B cell (primary cell): ENCODE data around the gene ELF1. TPM values are rescaled to one million over a fixed set of nuclear protein-coding genes. Genes with fewer than 3 reads are reported as not detected.

Source experiments
- ATAC-seq: fragments of 200-7000 bp; cut with Tn5 transposase; one replicate; pipeline ENCODE4 v1.10.0; 2021; ENCODE audit warnings: low read depth, mild to moderate bottlenecking, moderate number of reproducible peaks, moderate library complexity
- CTCF ChIA-PET: fragments of 350-600 bp; sonication (Branson Sonifier 250); formaldehyde crosslinking; loops from one replicate; lab custom pipeline; 2021; ENCODE audit warnings: antibody characterized with exemption, inconsistent platforms; lab: Charles Lee
- POLR2A ChIA-PET: fragments of 350-600 bp; sonication (Branson Sonifier 250); formaldehyde crosslinking; loops from one replicate; lab custom pipeline; 2021; ENCODE audit warnings: antibody characterized with exemption; lab: Charles Lee
- DNase-seq: peaks from one replicate; pipeline ENCODE4 v3.0.0; 2013
- H2AFZ ChIP-seq: 2 replicates; pipeline ENCODE4 v1.6.1; 2012; ENCODE audit warnings: mild to moderate bottlenecking, low read depth, low read length; ENCODE audit not compliant: insufficient read depth, poor library complexity, severe bottlenecking
- H3K27ac ChIP-seq, 2 donors: 1 replicate in 1 of 2; 2 replicates in 1 of 2; pipeline ENCODE4 v1.5.1; 2012 to 2013; ENCODE audit warnings: low read length in 2 of 2, mild to moderate bottlenecking in 2 of 2, moderate library complexity in 1 of 2
- H3K27me3 ChIP-seq, 4 experiments: fragments of 200-600 bp in 1 of 4; sonication (generic) in 1 of 4; replicated peaks in 1 of 4; 1 replicate in 2 of 4; 2 replicates in 2 of 4; pipeline versions ENCODE4 v1.6.1 to v1.7.0; 2013 to 2016; ENCODE audit warnings: low read length in 3 of 4, mild to moderate bottlenecking in 2 of 4, mixed read lengths in 1 of 4, moderate library complexity in 1 of 4; ENCODE audit not compliant: insufficient read depth in 4 of 4, control insufficient read depth in 3 of 4; ENCODE audit errors: control extremely low read depth in 1 of 4
- H3K36me3 ChIP-seq, 2 experiments: replicated peaks in 1 of 2; 1 replicate in 1 of 2; 2 replicates in 1 of 2; pipeline versions ENCODE4 v1.6.1 to v1.7.1; 2013; ENCODE audit warnings: low read length in 1 of 2; ENCODE audit not compliant: insufficient read depth in 2 of 2, control insufficient read depth in 1 of 2; ENCODE audit errors: control extremely low read depth in 1 of 2, extremely low read depth in 1 of 2
- H3K4me1 ChIP-seq, 2 donors: fragments of 200-600 bp in 1 of 2; sonication (generic) in 1 of 2; 1 replicate in 1 of 2; 2 replicates in 1 of 2; pipeline versions ENCODE4 v1.5.1 to v1.6.1; 2013 to 2017; ENCODE audit warnings: low read length in 2 of 2; ENCODE audit not compliant: control insufficient read depth in 2 of 2, insufficient read depth in 2 of 2
- H3K4me2 ChIP-seq: replicated peaks from 2 replicates; pipeline ENCODE3; 2012; ENCODE audit warnings: mild to moderate bottlenecking, low read depth, low read length; ENCODE audit not compliant: poor library complexity, severe bottlenecking
- H3K4me3 ChIP-seq, 5 experiments: fragments of 200-600 bp in 1 of 5; sonication (generic) in 1 of 5; 1 replicate in 3 of 5; 2 replicates in 2 of 5; pipeline versions ENCODE4 v1.5.1 to v1.7.0; 2011 to 2016; ENCODE audit warnings: low read length in 4 of 5, mild to moderate bottlenecking in 4 of 5, low read depth in 2 of 5, control low read depth in 1 of 5, moderate library complexity in 1 of 5; ENCODE audit not compliant: insufficient read depth in 1 of 5; ENCODE audit errors: control extremely low read depth in 1 of 5, extremely low read depth in 1 of 5
- H3K79me2 ChIP-seq: fragments of 200-600 bp; sonication (generic); one replicate; pipeline ENCODE4 v1.6.0; 2016; ENCODE audit warnings: low read length; ENCODE audit not compliant: control insufficient read depth, insufficient read depth
- H3K9ac ChIP-seq: fragments of 200-600 bp; sonication (generic); 2 replicates; pipeline ENCODE4 v1.6.1; 2017; ENCODE audit warnings: mild to moderate bottlenecking, low read length, moderate library complexity
- H3K9me3 ChIP-seq, 3 donors: one replicate each; pipeline versions ENCODE4 v1.6.1 to v1.7.1; 2013; ENCODE audit warnings: low read length in 2 of 3; ENCODE audit not compliant: control insufficient read depth in 2 of 3, insufficient read depth in 1 of 3; ENCODE audit errors: control extremely low read depth in 1 of 3
- H4K20me1 ChIP-seq: 2 replicates; pipeline ENCODE4 v1.6.0; 2012; ENCODE audit warnings: mild to moderate bottlenecking, low read length; ENCODE audit not compliant: insufficient read depth, control insufficient read depth, poor library complexity, severe bottlenecking
- H3K27ac Mint-ChIP-seq: one replicate; pipeline ENCODE4 v1.8.0; 2021; ENCODE audit warnings: mixed read lengths
- H3K27me3 Mint-ChIP-seq: one replicate; pipeline ENCODE4 v1.8.0; 2021; ENCODE audit warnings: mixed read lengths
- H3K4me1 Mint-ChIP-seq: one replicate; pipeline ENCODE4 v1.8.0; 2021; ENCODE audit warnings: mixed read lengths
- H3K4me3 Mint-ChIP-seq: one replicate; pipeline ENCODE4 v1.8.0; 2021; ENCODE audit warnings: mixed read lengths
- H3K9me3 Mint-ChIP-seq: one replicate; pipeline ENCODE4 v1.8.0; 2022; ENCODE audit warnings: mixed read lengths; ENCODE audit not compliant: insufficient read depth
- EZH2 ChIP-seq: IDR thresholded peaks from 2 replicates; pipeline ENCODE4 v1.6.1; 2012; ENCODE audit warnings: borderline replicate concordance, low read depth, mild to moderate bottlenecking, moderate library complexity, low read length; ENCODE audit not compliant: insufficient read depth, poor library complexity, severe bottlenecking
- WGBS: methylation state at CpG from one replicate; pipeline ENCODE4 v1.1.5; 2013; ENCODE audit warnings: missing lambda C conversion rate; ENCODE audit not compliant: insufficient coverage; 5-methylcytosine and 5-hydroxymethylcytosine counted together
- intact Hi-C: fragments of 100-400 bp; cut with micrococcal nuclease; formaldehyde crosslinking; loops from one replicate; pipeline ENCODE4 v1.10.0; 2022
- polyA plus RNA-seq: library from polyadenylated mRNA; depleted of rRNA; stranded (reverse); fragments of >200 nt; gene quantifications from 2 replicates; pipeline ENCODE4 v1.2.3, GENCODE V29; 2012
- total RNA-seq, 2 donors: library from RNA; stranded (reverse); fragments of 120-200 nt in 1 of 2; gene quantifications; 1 replicate in 1 of 2; 2 replicates in 1 of 2; pipeline versions ENCODE4 v1.2.3 to v1.2.4, GENCODE V29; 2013 to 2022
- TF ChIP-seq, protein P1 (sequence below): fragments of 200-600 bp; IDR thresholded peaks from one replicate; pipeline ENCODE4 v1.8.0; 2022; ENCODE audit warnings: antibody characterized with exemption, mild to moderate bottlenecking

ELF1 gene
- total and polyA plus RNA-seq, 2 donors (not counting 1 experiment from before 2014, with no cell fraction given): 62.0 to 186 TPM

GRCh38 chr13:40984668-40985366 lies 34.3 kb downstream of the ELF1 start:
- H3K36me3 ChIP-seq: peaks cover 3 to 8% of the 10 kb centered on the region in 2 experiments
- peak overlapping the region; percentile 20 to 66 (median 44) for H3K4me3 ChIP-seq
- peaks cover 63% of the 10 kb centered on the region for H3K4me1 Mint-ChIP-seq
- no peaks in the 10 kb centered on the region for H3K27me3 Mint-ChIP-seq
- H3K4me2 ChIP-seq: peak overlapping the region; percentile 77
- H3K4me1 ChIP-seq: peaks cover 57 to 58% of the 10 kb centered on the region in 2 donors
- peak; percentile 70 for DNase-seq
- TF ChIP-seq EZH2: no peak
- TF ChIP-seq, protein P1, sequence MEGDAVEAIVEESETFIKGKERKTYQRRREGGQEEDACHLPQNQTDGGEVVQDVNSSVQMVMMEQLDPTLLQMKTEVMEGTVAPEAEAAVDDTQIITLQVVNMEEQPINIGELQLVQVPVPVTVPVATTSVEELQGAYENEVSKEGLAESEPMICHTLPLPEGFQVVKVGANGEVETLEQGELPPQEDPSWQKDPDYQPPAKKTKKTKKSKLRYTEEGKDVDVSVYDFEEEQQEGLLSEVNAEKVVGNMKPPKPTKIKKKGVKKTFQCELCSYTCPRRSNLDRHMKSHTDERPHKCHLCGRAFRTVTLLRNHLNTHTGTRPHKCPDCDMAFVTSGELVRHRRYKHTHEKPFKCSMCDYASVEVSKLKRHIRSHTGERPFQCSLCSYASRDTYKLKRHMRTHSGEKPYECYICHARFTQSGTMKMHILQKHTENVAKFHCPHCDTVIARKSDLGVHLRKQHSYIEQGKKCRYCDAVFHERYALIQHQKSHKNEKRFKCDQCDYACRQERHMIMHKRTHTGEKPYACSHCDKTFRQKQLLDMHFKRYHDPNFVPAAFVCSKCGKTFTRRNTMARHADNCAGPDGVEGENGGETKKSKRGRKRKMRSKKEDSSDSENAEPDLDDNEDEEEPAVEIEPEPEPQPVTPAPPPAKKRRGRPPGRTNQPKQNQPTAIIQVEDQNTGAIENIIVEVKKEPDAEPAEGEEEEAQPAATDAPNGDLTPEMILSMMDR: no peak
- no peaks in the 10 kb centered on the region for H3K27me3 ChIP-seq
- H3K9me3 Mint-ChIP-seq: no peaks in the 10 kb centered on the region
- WGBS: 0% methylated on average over 2 of the region's 3 CpGs
- peak overlapping the region; percentile 65 for H3K9ac ChIP-seq
- peak overlapping the region; percentile 85 for H3K4me3 Mint-ChIP-seq
- peaks cover 0 to 8% (median 0%) of the 10 kb centered on the region in 3 donors for H3K9me3 ChIP-seq
- POLR2A ChIA-PET: interaction anchor here (0.6 to 0.7 kb wide), 2 partner anchors 12 to 521 kb away, joined by 3 to 4 read pairs; no protein-coding TSS in a partner anchor
- intact Hi-C loops: loop anchor here (1.0 to 10.0 kb wide), 3 partner anchors 8 to 213 kb away; partner anchors contain the start of genes KBTBD7 and MRPS31
- peaks cover 100% of the 10 kb centered on the region for H3K79me2 ChIP-seq
- peak overlapping the region; percentile 14 for H2AFZ ChIP-seq
- peak; percentile 44 for ATAC-seq
- H3K27ac Mint-ChIP-seq: peak overlapping the region; percentile 90
- H3K27ac ChIP-seq: peak overlapping the region; percentile 94 to 97
- CTCF ChIA-PET: interaction anchor here (0.7 to 1.4 kb wide), 4 partner anchors 10 to 69 kb away, joined by 3 to 4 read pairs (median 3); partner anchors contain the start of gene ELF1
- no peaks in the 10 kb centered on the region for H4K20me1 ChIP-seq
